IPS-15b (cell line): Measurements from ENCODE around the gene ZNF469.
"Not testable (repeated sequence)": the region's sequence is repeated elsewhere in the genome, so short reads cannot be mapped to it uniquely, and the experiment has no call there.

Source experiments
- H3K27me3 ChIP-seq: one replicate; pipeline ENCODE4 v1.6.1; 2013; ENCODE audit warnings: low read length; ENCODE audit not compliant: control insufficient read depth, insufficient read depth
- H3K36me3 ChIP-seq: one replicate; pipeline ENCODE4 v1.6.1; 2013; ENCODE audit warnings: low read length; ENCODE audit not compliant: control insufficient read depth, insufficient read depth
- H3K4me1 ChIP-seq: one replicate; pipeline ENCODE4 v1.6.1; 2013; ENCODE audit warnings: mild to moderate bottlenecking, low read length; ENCODE audit not compliant: control insufficient read depth, insufficient read depth
- H3K4me3 ChIP-seq: one replicate; pipeline ENCODE4 v1.5.1; 2013; ENCODE audit warnings: low read depth, low read length
- H3K9ac ChIP-seq: one replicate; pipeline ENCODE4 v1.6.1; 2013; ENCODE audit warnings: low read depth, mild to moderate bottlenecking, low read length
- H3K9me3 ChIP-seq: one replicate; pipeline ENCODE4 v1.6.1; 2013; ENCODE audit warnings: mild to moderate bottlenecking, low read length; ENCODE audit not compliant: control insufficient read depth, insufficient read depth

The ZNF469 gene

GRCh38 chr16:88356727-88357199 lies 26.0 kb upstream of the ZNF469 start:
- H3K9ac ChIP-seq = no peak overlapping the region
- no peaks in the 10 kb centered on the region for H3K4me1 ChIP-seq
- H3K27me3 ChIP-seq = no peaks in the 10 kb centered on the region
- H3K4me3 ChIP-seq = no peak overlapping the region
- H3K36me3 ChIP-seq = no peaks in the 10 kb centered on the region
- H3K9me3 ChIP-seq = no peaks in the 10 kb centered on the region

- no peaks in the 10 kb centered on the region for H3K9me3 ChIP-seq
- no peak overlapping the region for H3K4me3 ChIP-seq
- H3K36me3 ChIP-seq = no peaks in the 10 kb centered on the region
- no peak overlapping the region for H3K9ac ChIP-seq
- H3K4me1 ChIP-seq = no peaks in the 10 kb centered on the region
- no peaks in the 10 kb centered on the region for H3K27me3 ChIP-seq
Measured at GRCh38 chr16:88357317-88358022, 25.3 kb upstream of the ZNF469 start.

GRCh38 chr16:88358023-88358420 lies 24.7 kb upstream of the ZNF469 start:
- H3K9me3 ChIP-seq = no peaks in the 10 kb centered on the region
- no peaks in the 10 kb centered on the region for H3K4me1 ChIP-seq
- H3K27me3 ChIP-seq = no peaks in the 10 kb centered on the region
- H3K9ac ChIP-seq = no peak overlapping the region
- H3K36me3 ChIP-seq = no peaks in the 10 kb centered on the region
- H3K4me3 ChIP-seq = no peak overlapping the region

- no peaks in the 10 kb centered on the region for H3K36me3 ChIP-seq
- H3K4me3 ChIP-seq = no peak overlapping the region
- no peaks in the 10 kb centered on the region for H3K4me1 ChIP-seq
- no peak overlapping the region for H3K9ac ChIP-seq
- H3K27me3 ChIP-seq = no peaks in the 10 kb centered on the region
- H3K9me3 ChIP-seq = no peaks in the 10 kb centered on the region
Measured at GRCh38 chr16:88359008-88359407, 23.8 kb upstream of the ZNF469 start.

- not testable (repeated sequence) for H3K4me3 ChIP-seq, H3K9ac ChIP-seq, H3K27me3 ChIP-seq, H3K4me1 ChIP-seq, H3K9me3 ChIP-seq, H3K36me3 ChIP-seq
Measured at GRCh38 chr16:88360401-88360800, 22.4 kb upstream of the ZNF469 start.

- H3K9me3 ChIP-seq = no peaks in the 10 kb centered on the region
- H3K36me3 ChIP-seq = no peaks in the 10 kb centered on the region
- no peaks in the 10 kb centered on the region for H3K27me3 ChIP-seq
- H3K4me3 ChIP-seq = no peak overlapping the region
- no peaks in the 10 kb centered on the region for H3K4me1 ChIP-seq
- no peak overlapping the region for H3K9ac ChIP-seq
Measured at GRCh38 chr16:88360999-88361398, 21.8 kb upstream of the ZNF469 start.

GRCh38 chr16:88361775-88362174 lies 21.0 kb upstream of the ZNF469 start:
- Histone ChIP-seq H3K36me3 (no peaks in the 10 kb centered on the region), H3K9ac (no peak overlapping the region), H3K9me3 (no peaks in the 10 kb centered on the region), H3K4me3 (no peak overlapping the region), H3K27me3 (no peaks in the 10 kb centered on the region), H3K4me1 (no peaks in the 10 kb centered on the region)

- Histone ChIP-seq H3K4me3 (no peak overlapping the region), H3K9ac (no peak overlapping the region), H3K36me3 (no peaks in the 10 kb centered on the region), H3K9me3 (no peaks in the 10 kb centered on the region), H3K4me1 (no peaks in the 10 kb centered on the region), H3K27me3 (no peaks in the 10 kb centered on the region)
Measured at GRCh38 chr16:88363239-88363891, 19.4 kb upstream of the ZNF469 start.

GRCh38 chr16:88365244-88365865 lies 17.4 kb upstream of the ZNF469 start:
- Histone ChIP-seq H3K9me3 (no peaks in the 10 kb centered on the region), H3K36me3 (no peaks in the 10 kb centered on the region), H3K4me1 (no peaks in the 10 kb centered on the region), H3K27me3 (no peaks in the 10 kb centered on the region), H3K4me3 (no peak overlapping the region), H3K9ac (no peak overlapping the region)

GRCh38 chr16:88366032-88366703 lies 16.6 kb upstream of the ZNF469 start:
- Histone ChIP-seq H3K9ac (no peak overlapping the region), H3K27me3 (no peaks in the 10 kb centered on the region), H3K9me3 (no peaks in the 10 kb centered on the region), H3K4me3 (no peak overlapping the region), H3K36me3 (no peaks in the 10 kb centered on the region), H3K4me1 (no peaks in the 10 kb centered on the region)

GRCh38 chr16:88366704-88367047 lies 16.1 kb upstream of the ZNF469 start:
- no peaks in the 10 kb centered on the region for H3K27me3 ChIP-seq
- H3K9ac ChIP-seq = no peak overlapping the region
- H3K4me3 ChIP-seq = no peak overlapping the region
- H3K4me1 ChIP-seq = no peaks in the 10 kb centered on the region
- H3K9me3 ChIP-seq = no peaks in the 10 kb centered on the region
- no peaks in the 10 kb centered on the region for H3K36me3 ChIP-seq
